HG03565 (cell line): ENCODE measurements around the gene SUGCT.
"Not testable (repeated sequence)": the region's sequence is repeated elsewhere in the genome, so short reads cannot be mapped to it uniquely, and the experiment has no call there.

Experiments used
- ATAC-seq: cut with Tn5 transposase; IDR thresholded peaks from one replicate; pipeline ENCODE4 v1.9.1; 2021; ENCODE audit warnings: mild to moderate bottlenecking, moderate library complexity; ENCODE audit not compliant: unreplicated experiment

Gene SUGCT

GRCh38 chr7:40649247-40649646 lies 514.4 kb downstream of the SUGCT start:
- no peak for ATAC-seq

GRCh38 chr7:40650903-40651302 lies 516.1 kb downstream of the SUGCT start:
- not testable (repeated sequence) for ATAC-seq

- ATAC-seq = no peak
Measured at GRCh38 chr7:40654171-40654570, 519.4 kb downstream of the SUGCT start.

- ATAC-seq = no peak
Measured at GRCh38 chr7:40655426-40655825, 520.6 kb downstream of the SUGCT start.

GRCh38 chr7:40656349-40656748 lies 521.5 kb downstream of the SUGCT start:
- no peak for ATAC-seq

- ATAC-seq = no peak
Measured at GRCh38 chr7:40658729-40659128, 523.9 kb downstream of the SUGCT start.

- no peak for ATAC-seq
Measured at GRCh38 chr7:40659231-40659630, 524.4 kb downstream of the SUGCT start.

- ATAC-seq = no peak
Measured at GRCh38 chr7:40673285-40673684, 538.5 kb downstream of the SUGCT start.

GRCh38 chr7:40674316-40674715 lies 539.5 kb downstream of the SUGCT start:
- no peak for ATAC-seq

- no peak for ATAC-seq
Measured at GRCh38 chr7:40675741-40676140, 540.9 kb downstream of the SUGCT start.

- no peak for ATAC-seq
Measured at GRCh38 chr7:40676221-40676620, 541.4 kb downstream of the SUGCT start.

- peak; percentile 98 for ATAC-seq
Measured at GRCh38 chr7:40680657-40681056, 545.9 kb downstream of the SUGCT start.

- no peak for ATAC-seq
Measured at GRCh38 chr7:40682696-40683095, 547.9 kb downstream of the SUGCT start.

GRCh38 chr7:40694026-40694809 lies 559.4 kb downstream of the SUGCT start:
- ATAC-seq = no peak

- no peak for ATAC-seq
Measured at GRCh38 chr7:40694991-40695390, 560.2 kb downstream of the SUGCT start.

GRCh38 chr7:40697653-40698052 lies 562.8 kb downstream of the SUGCT start:
- no peak for ATAC-seq

GRCh38 chr7:40698214-40698920 lies 563.6 kb downstream of the SUGCT start:
- no peak for ATAC-seq

- no peak for ATAC-seq
Measured at GRCh38 chr7:40698921-40699260, 564.1 kb downstream of the SUGCT start.

- no peak for ATAC-seq
Measured at GRCh38 chr7:40700653-40701421, 566.0 kb downstream of the SUGCT start.

GRCh38 chr7:40701836-40702551 lies 567.2 kb downstream of the SUGCT start:
- ATAC-seq = no peak

- ATAC-seq = no peak
Measured at GRCh38 chr7:40704172-40704571, 569.4 kb downstream of the SUGCT start.
